Stimulated activated CD8-positive, alpha-beta memory T cell treated with anti-CD3 and anti-CD28 coated beads, Interleukin-7, amount 100 ng/mL, for 1 hour (primary cell): ENCODE measurements around the gene COL27A1.
"Not testable (repeated sequence)": the region's sequence is repeated elsewhere in the genome, so short reads cannot be mapped to it uniquely, and the experiment has no call there.

Experiments used
- DNase-seq, 2 donors: peaks; one replicate each; pipeline ENCODE4 v3.0.0-alpha.2; 2020; ENCODE audit warnings: low read depth in 2 of 2

Gene COL27A1

DNA sequence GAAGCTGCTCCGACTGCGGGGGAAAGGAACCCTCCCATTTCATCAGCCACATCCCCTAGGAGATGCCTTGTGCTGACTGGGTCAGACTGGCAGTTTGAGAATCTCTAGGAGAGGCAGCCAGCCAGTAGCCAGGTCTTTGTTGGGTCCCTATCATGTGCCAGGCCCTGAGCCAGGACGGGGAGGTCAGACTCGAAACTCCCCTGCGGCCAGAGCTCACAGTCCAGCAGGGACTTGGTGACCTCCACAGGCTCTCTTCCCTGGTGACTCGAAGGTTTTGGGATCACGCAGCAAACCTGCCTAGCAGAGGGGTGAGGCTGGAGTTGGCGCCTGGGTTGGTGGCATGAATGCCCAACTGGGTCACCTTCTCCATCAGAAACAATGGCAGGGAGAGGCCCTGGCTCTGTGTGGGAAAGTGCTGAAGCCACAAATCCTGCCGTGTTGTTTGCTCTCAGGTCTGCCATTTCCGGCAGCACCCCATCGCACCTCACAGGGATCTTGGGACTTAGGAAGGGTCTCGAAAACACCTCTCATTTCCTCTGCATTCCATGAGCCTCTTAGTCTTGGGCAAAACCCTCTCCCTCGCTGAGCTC is 153.1 kb downstream of the COL27A1 start:
- no peak for DNase-seq

DNA sequence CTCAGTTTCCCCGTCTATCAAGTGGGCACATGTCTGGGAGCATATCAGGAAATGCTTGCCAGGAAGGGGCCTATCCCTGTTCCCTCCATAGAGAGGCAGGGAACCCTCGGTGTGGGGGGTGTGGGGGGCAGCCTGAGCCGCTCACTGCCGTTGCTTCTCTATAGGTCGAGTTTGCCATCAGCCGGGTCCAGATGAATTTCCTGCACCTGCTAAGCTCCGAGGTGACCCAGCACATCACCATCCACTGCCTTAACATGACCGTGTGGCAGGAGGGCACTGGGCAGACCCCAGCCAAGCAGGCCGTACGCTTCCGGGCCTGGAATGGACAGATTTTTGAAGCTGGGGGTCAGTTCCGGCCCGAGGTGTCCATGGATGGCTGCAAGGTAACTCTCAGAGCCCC is 153.8 kb downstream of the COL27A1 start:
- DNase-seq: no peak

DNA sequence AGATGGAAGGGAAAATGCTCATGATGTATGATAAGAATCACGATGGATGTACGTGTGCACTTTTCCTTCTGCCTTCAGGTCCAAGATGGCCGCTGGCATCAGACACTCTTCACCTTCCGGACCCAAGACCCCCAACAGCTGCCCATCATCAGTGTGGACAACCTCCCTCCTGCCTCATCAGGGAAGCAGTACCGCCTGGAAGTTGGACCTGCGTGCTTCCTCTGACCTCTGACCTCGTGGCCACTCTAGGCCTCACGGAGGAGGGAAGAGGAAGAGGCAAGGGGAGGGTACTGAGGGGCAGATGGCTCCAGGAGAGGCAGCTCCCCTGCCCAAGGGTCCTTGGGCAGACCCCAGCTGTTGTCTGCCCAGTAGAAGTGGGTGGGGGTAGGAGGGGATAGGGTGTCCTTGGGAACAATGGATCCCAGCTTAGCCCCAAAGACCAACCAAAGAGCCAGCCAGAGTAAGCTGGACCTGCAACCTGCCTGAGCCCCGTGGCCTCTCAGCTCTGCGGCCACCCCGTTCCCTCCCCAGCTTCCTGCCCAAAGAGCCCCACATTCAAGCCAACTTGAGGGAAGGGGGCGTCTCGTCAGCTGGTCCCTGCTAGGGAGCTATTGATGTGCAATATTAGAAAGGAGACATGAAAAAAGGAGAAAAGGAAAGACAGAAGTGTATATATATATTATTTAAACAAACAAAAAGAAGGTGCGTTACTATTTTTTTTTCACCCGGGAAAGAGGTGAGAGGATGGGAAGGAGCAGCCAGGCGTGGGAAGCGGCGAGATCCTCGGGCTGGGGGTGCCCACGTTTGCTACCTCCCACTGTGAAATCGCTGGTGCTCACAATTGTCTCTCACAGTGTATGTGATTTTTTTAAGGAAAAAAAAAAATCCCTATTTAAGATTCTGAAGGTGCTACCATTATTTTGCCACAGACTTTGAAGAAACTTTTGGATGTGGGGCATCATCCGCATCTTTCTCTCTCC is 155.4 kb downstream of the COL27A1 start:
- no peak for DNase-seq

GRCh38 chr9:114311571-114312512 is 156.5 kb downstream of the COL27A1 start:
- no peak for DNase-seq

- no peak for DNase-seq
These were observed 157.2 kb downstream of the COL27A1 start for GRCh38 chr9:114312513-114312875.

DNA sequence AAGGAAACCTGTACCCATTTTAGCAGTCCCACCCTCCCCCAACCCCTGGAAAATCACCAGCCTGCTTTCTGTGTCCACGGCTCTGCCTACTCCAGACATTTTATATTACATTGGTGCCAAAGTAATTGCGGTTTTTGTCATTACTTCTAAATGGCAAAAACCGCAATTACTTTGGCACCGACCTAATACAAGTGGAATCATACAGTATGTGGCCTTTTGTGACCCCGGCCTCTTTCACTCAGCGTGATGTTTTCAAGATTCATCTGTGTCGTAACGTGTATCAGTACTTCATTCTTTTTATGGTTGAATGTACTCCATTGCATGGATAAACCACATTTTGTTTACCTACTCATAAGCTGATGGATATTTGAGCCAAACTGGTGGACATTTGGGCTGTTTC is 157.8 kb downstream of the COL27A1 start:
- DNase-seq: no peak

DNA sequence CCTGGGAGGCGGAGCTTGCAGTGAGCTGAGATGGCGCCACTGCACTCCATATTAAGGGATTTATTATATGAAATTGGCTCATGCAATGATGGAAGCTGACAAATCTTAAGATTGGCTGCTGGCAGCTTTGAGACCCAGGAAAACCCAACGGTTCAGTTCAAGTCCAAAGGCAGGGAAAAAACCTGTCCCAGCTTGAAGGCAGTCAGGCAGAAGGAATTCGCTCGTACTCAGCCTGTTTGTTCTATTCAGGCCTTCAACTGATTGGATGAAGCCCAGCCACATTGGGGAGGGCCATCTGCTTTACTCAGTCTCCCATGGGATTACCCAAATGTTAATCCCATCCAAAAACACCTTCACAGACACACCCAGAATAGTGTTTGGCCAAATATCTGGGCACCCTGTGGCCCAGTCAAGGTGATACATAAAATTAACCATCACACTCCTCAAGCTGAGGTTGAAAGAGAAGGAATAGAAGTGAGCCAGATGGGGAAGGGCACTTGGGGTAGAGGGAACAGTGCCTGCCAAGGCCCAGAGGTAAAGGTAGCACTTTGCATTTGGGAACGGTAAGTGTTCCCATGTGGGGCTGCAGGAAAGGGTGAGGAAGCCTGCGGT is 159.0 kb downstream of the COL27A1 start:
- no peak for DNase-seq

DNA sequence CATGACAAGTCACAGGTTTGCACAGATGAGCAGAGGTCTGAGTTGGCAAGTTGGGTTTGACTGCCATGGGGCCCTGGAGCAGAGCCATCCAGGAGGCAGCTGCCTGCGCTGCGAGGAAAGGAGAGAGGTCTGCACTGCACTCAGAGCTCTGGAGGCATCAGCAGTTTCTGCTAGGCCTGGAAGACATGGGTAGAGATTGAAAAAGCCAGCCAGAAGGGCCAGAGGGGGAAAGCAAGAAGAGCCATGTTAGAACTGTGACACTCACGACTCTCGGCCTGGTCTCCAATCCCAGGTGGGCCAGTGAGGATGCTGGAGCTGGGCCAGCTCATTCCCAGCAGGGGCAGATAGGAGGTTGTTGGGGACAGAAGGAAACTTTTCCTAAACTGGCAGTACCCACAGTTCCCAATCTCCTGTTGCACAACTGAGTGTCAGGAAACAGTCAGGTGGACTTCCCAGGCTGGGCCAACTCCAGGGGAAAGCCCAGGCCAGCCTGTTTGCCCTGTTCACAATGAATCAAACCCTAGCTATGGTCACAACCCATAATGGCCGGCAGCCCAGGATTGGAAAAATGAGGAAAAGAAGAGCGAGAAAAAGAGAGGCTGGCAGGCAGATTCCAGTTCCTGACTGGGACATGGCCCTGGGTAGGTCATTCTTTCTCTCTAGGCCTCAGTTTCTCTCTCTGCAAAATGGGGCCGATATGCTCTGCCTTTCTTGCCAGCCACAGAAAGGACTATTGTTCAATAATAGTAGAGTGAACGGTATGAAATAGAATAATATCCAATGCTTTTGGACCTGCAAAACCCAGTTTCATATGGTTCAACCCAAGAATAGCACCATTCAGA is 159.8 kb downstream of the COL27A1 start:
- DNase-seq: no peak

- DNase-seq: no peak
These were observed 160.5 kb downstream of the COL27A1 start for GRCh38 chr9:114315723-114316363.

GRCh38 chr9:114316605-114317230 is 161.4 kb downstream of the COL27A1 start:
- DNase-seq: no peak

DNA sequence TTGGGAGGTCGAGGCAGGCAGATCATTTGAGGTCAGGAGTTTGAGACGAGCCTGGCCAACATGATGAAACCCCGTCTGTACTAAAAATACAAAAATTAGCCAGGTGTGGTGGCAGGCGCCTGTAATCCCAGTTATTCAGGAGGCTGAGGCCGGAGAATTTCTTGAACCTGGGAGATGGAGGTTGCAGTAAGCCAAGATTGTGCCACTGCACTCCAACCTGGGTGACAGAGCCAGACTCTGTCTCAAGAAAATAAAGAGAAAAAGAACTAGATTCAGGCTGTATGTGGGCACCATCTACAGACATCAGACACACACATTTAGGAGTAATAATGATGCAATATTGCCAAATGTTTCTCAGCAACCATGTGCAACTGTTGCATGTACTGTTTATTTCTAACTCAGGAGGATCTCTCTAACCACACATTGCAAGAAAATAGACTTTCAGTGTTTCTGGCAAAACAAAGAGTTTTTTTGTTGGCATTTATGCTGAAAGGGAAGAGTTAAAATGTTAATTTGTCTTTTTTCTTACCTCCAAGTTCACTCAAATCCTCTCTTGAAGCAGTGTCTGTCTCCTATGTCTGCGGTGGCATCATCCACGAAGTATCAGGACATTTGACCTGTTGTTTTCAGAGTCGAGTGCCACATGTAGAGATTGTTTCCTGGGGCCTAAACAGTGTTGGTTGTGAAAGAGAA is 162.5 kb downstream of the COL27A1 start:
- DNase-seq: no peak

- no peak for DNase-seq
These were observed 163.1 kb downstream of the COL27A1 start for GRCh38 chr9:114318416-114318815.

DNA sequence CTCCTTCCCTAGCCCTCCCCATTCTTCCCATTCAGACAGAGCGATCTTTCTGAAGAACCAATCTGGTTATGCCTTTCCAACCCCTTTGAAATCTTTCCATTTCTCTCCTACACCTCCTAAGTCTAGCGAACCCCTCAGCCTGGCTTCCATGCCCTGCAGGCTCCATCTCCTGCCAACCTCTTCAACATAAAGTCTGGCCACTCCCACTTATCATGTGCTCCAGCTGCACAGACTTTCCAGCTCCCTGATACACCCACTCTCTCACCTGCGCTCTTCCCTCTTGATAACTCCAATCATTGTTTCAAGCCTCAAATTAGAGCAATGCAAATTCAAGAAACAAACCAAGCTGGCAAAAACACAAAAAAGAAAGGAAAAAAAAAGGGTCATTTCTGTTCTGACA is 163.8 kb downstream of the COL27A1 start:
- no peak for DNase-seq

DNA sequence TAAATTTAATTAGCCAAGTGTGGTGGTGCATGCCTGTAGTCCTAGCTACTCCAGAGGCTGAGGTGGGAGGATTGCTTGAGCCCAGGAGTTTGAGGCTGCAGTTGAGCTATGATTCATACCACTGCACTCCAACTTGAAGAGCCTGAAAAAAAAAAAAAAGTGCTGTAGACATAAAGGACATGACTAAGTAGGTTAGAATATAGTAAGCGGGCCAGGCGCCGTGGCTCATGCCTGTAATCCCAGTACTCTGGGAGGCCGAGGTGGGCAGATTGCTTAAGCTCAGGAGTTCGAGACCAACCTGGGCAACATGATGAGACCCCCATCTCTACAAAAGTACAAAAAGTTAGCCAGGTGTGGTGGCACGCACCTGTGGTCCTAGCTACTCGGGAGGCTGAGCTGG is 165.4 kb downstream of the COL27A1 start:
- not testable (repeated sequence) for DNase-seq

GRCh38 chr9:114321759-114322158 is 166.4 kb downstream of the COL27A1 start:
- no peak for DNase-seq

DNA sequence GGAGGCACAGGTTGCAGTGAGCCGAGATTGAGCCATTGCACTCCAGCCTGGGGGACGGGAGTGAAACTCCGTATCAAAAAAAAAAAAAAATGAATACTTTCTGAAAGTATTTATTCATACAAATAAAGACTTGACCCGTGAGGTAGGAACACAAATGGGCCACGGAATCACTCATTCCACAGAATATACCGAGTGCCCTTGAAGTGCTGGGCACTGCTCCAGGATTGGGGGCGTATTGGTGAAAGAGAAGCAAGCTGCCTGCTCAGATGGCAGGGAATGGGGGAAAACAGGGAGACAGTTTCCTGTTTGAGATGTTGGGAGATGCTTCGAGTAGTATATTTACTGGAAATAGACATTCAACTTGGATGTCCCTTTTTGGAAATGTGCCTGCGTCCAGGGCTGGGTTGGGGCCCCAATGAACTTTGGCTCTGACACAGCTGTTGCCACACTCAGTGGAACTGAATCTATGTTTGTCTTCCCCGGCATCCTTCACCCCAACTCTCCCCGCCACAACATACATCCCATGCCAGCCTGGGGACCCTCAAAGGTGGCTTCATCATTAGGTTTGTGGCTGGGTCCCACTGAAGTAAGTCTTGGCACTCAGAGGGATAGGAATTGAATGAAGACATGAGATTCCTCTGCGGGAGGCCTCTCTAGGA is 167.0 kb downstream of the COL27A1 start:
- DNase-seq: not testable (repeated sequence)

DNA sequence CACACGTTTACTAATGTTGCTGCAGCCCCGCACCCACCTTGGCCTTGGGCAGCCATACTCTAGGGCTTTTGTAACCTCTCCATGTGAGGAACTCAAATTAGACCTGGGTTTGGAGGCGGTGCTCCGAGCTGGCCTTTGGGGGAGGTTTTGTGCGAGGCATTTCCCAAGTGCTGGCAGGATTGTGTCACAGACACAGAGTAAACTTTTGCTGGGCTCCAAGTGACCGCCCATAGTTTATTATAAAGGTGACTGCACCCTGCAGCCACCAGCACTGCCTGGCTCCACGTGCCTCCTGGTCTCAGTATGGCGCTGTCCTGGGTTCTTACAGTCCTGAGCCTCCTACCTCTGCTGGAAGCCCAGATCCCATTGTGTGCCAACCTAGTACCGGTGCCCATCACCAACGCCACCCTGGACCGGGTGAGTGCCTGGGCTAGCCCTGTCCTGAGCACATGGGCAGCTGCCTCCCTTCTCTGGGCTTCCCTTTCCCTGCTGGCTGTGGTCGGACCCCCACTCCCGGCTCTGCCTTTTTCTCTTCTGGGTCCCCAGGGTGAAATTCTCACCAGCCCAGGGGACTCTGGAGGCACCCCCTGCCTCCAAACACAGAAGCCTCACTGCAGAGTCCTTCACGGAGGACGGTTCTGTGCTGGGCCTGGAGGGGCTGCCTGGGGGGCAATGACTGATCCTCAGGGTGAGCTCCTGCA is 167.6 kb downstream of the COL27A1 start, which contains the start of gene ORM1:
Gene ORM1 (plus strand): TSS at position 268 of the 701 bp plus-strand sequence. CDS start 36 bp downstream, at position 304.
- not testable (repeated sequence) for DNase-seq

- DNase-seq: not testable (repeated sequence)
These were observed 168.5 kb downstream of the COL27A1 start for GRCh38 chr9:114323849-114324248.
